Neuronal stem cell (in vitro differentiated cells): ENCODE data around the gene OAS2.

Source experiments
- DNase-seq: peaks from one replicate; pipeline ENCODE4 v3.0.0-alpha.2; 2013; ENCODE audit warnings: low spot score
- H2AFZ ChIP-seq: one replicate; pipeline ENCODE4 v1.6.1; 2013; ENCODE audit warnings: mild to moderate bottlenecking, low read length, inconsistent platforms
- H2AK5ac ChIP-seq: 2 replicates; pipeline ENCODE4 v1.6.1; 2013; ENCODE audit warnings: low read depth, mild to moderate bottlenecking, inconsistent platforms, low read length, moderate library complexity, mixed read lengths
- H2BK120ac ChIP-seq: 2 replicates; pipeline ENCODE4 v1.6.1; 2013; ENCODE audit warnings: low read depth, mild to moderate bottlenecking, inconsistent platforms, low read length, moderate library complexity, mixed read lengths
- H2BK12ac ChIP-seq: one replicate; pipeline ENCODE4 v1.6.1; 2013; ENCODE audit warnings: low read length, inconsistent platforms
- H2BK15ac ChIP-seq: 2 replicates; pipeline ENCODE4 v1.6.1; 2013; ENCODE audit warnings: mild to moderate bottlenecking, low read length, inconsistent platforms, mixed read lengths
- H2BK5ac ChIP-seq: one replicate; pipeline ENCODE4 v1.6.1; 2013; ENCODE audit warnings: inconsistent platforms, mild to moderate bottlenecking, low read length, moderate library complexity
- H3K14ac ChIP-seq: one replicate; pipeline ENCODE4 v1.6.1; 2013; ENCODE audit warnings: low read length, inconsistent platforms
- H3K18ac ChIP-seq: 2 replicates; pipeline ENCODE4 v1.6.1; 2013; ENCODE audit warnings: low read length, inconsistent platforms
- H3K23ac ChIP-seq: 2 replicates; pipeline ENCODE4 v1.6.1; 2013; ENCODE audit warnings: low read depth, mild to moderate bottlenecking, mixed read lengths, low read length, inconsistent platforms; ENCODE audit not compliant: poor library complexity
- H3K27ac ChIP-seq: replicated peaks from 3 replicates; pipeline ENCODE4 v1.5.1; 2013; ENCODE audit warnings: low read length, inconsistent platforms
- H3K27me3 ChIP-seq, 3 experiments: 2 replicates each; pipeline ENCODE4 v1.6.1; 2013; ENCODE audit warnings: low read length in 3 of 3, mild to moderate bottlenecking in 2 of 3, inconsistent platforms in 1 of 3, low read depth in 1 of 3, mixed read lengths in 1 of 3, moderate library complexity in 1 of 3; ENCODE audit not compliant: control insufficient read depth in 3 of 3, insufficient read depth in 3 of 3
- H3K36me3 ChIP-seq, 2 donors: replicated peaks in 1 of 2; 2 replicates each; pipeline ENCODE4 v1.6.1; 2013; ENCODE audit warnings: low read length in 2 of 2; ENCODE audit not compliant: control insufficient read depth in 2 of 2, insufficient read depth in 2 of 2
- H3K4ac ChIP-seq: 2 replicates; pipeline ENCODE4 v1.6.1; 2013; ENCODE audit warnings: inconsistent platforms, mild to moderate bottlenecking, low read length, moderate library complexity
- H3K4me1 ChIP-seq, 2 donors: 1 replicate in 1 of 2; 2 replicates in 1 of 2; pipeline ENCODE4 v1.6.1; 2013; ENCODE audit warnings: low read length in 2 of 2, low read depth in 1 of 2; ENCODE audit not compliant: control insufficient read depth in 2 of 2, insufficient read depth in 1 of 2
- H3K4me2 ChIP-seq: one replicate; pipeline ENCODE4 v1.6.1; 2013; ENCODE audit warnings: mild to moderate bottlenecking, low read length, inconsistent platforms; ENCODE audit not compliant: insufficient read depth, poor library complexity, severe bottlenecking
- H3K4me3 ChIP-seq, 2 donors: 2 replicates each; pipeline ENCODE4 v1.5.1; 2013; ENCODE audit warnings: low read length in 2 of 2, mild to moderate bottlenecking in 2 of 2, inconsistent platforms in 1 of 2, moderate library complexity in 1 of 2
- H3K79me1 ChIP-seq: one replicate; pipeline ENCODE4 v1.6.1; 2013; ENCODE audit warnings: low read depth, mild to moderate bottlenecking, inconsistent platforms, low read length, moderate library complexity
- H3K9ac ChIP-seq: one replicate; pipeline ENCODE4 v1.6.1; 2013; ENCODE audit warnings: mild to moderate bottlenecking, low read depth, low read length, inconsistent platforms; ENCODE audit not compliant: poor library complexity
- H3K9me3 ChIP-seq, 2 donors: replicated peaks in 1 of 2; 2 replicates each; pipeline versions ENCODE3 to v1.6.1; 2013; ENCODE audit warnings: low read length in 2 of 2, mild to moderate bottlenecking in 2 of 2, inconsistent platforms in 1 of 2, low read depth in 1 of 2, mixed read lengths in 1 of 2, moderate library complexity in 1 of 2; ENCODE audit not compliant: control insufficient read depth in 2 of 2, insufficient read depth in 1 of 2
- H4K8ac ChIP-seq: one replicate; pipeline ENCODE4 v1.6.1; 2013; ENCODE audit warnings: low read depth, mild to moderate bottlenecking, inconsistent platforms, low read length, moderate library complexity
- H4K91ac ChIP-seq: one replicate; pipeline ENCODE4 v1.6.1; 2013; ENCODE audit warnings: low read length, low read depth, mild to moderate bottlenecking, inconsistent platforms; ENCODE audit not compliant: poor library complexity
- WGBS, 2 donors: extraction: QIAGEN DNeasy Blood & Tissue Kit; methylation state at CpG; one replicate each; pipeline ENCODE4 v1.1.7; 2013; ENCODE audit warnings: missing lambda C conversion rate in 2 of 2, mixed read lengths in 1 of 2; ENCODE audit not compliant: insufficient read length in 2 of 2, insufficient replicate concordance in 1 of 2; ENCODE audit errors: extremely low coverage in 2 of 2; 5-methylcytosine and 5-hydroxymethylcytosine counted together

OAS2 gene

GRCh38 chr12:112946236-112947000 lies 31.9 kb upstream of the OAS2 start:
- H3K4me1 ChIP-seq: no peaks in the 10 kb centered on the region
- no peak overlapping the region for H4K8ac ChIP-seq
- no peak overlapping the region for H2AK5ac ChIP-seq
- no peak overlapping the region for H3K4ac ChIP-seq
- H3K18ac ChIP-seq: no peak overlapping the region
- H3K9ac ChIP-seq: no peak overlapping the region
- no peaks in the 10 kb centered on the region for H3K79me1 ChIP-seq
- H3K27me3 ChIP-seq: no peaks in the 10 kb centered on the region
- no peak overlapping the region for H3K4me3 ChIP-seq
- no CpG with 5 or more reads among the region's 14 CpGs for WGBS, 2 donors
- H2AFZ ChIP-seq: no peak overlapping the region
- peaks cover 0 to 1% of the 10 kb centered on the region in 2 donors for H3K9me3 ChIP-seq
- H2BK5ac ChIP-seq: no peak overlapping the region
- no peaks in the 10 kb centered on the region for H3K36me3 ChIP-seq
- H3K4me2 ChIP-seq: no peak overlapping the region
- no peak overlapping the region for H2BK120ac ChIP-seq
- H3K23ac ChIP-seq: no peak overlapping the region
- no peak overlapping the region for H2BK15ac ChIP-seq
- no peak overlapping the region for H3K27ac ChIP-seq
- no peak overlapping the region for H2BK12ac ChIP-seq
- no peak overlapping the region for H3K14ac ChIP-seq
- DNase-seq: no peak
- H4K91ac ChIP-seq: no peak overlapping the region

GRCh38 chr12:112947314-112947713 lies 31.0 kb upstream of the OAS2 start:
- no peaks in the 10 kb centered on the region for H3K36me3 ChIP-seq
- H2BK15ac ChIP-seq: no peak overlapping the region
- no peak overlapping the region for H3K23ac ChIP-seq
- WGBS, 2 donors: no CpG with 5 or more reads among the region's 1 CpG
- no peaks in the 10 kb centered on the region for H3K79me1 ChIP-seq
- H2BK120ac ChIP-seq: no peak overlapping the region
- no peak overlapping the region for H3K27ac ChIP-seq
- no peak overlapping the region for H4K91ac ChIP-seq
- H2BK5ac ChIP-seq: no peak overlapping the region
- no peak overlapping the region for H3K9ac ChIP-seq
- no peak overlapping the region for H3K4ac ChIP-seq
- H3K27me3 ChIP-seq: no peaks in the 10 kb centered on the region
- DNase-seq: no peak
- H3K9me3 ChIP-seq: peaks cover 0 to 1% of the 10 kb centered on the region in 2 donors
- H2BK12ac ChIP-seq: no peak overlapping the region
- H3K18ac ChIP-seq: no peak overlapping the region
- H3K4me2 ChIP-seq: no peak overlapping the region
- H3K4me3 ChIP-seq: no peak overlapping the region
- H3K14ac ChIP-seq: no peak overlapping the region
- no peak overlapping the region for H2AFZ ChIP-seq
- H4K8ac ChIP-seq: no peak overlapping the region
- H3K4me1 ChIP-seq: no peaks in the 10 kb centered on the region
- H2AK5ac ChIP-seq: no peak overlapping the region

DNA sequence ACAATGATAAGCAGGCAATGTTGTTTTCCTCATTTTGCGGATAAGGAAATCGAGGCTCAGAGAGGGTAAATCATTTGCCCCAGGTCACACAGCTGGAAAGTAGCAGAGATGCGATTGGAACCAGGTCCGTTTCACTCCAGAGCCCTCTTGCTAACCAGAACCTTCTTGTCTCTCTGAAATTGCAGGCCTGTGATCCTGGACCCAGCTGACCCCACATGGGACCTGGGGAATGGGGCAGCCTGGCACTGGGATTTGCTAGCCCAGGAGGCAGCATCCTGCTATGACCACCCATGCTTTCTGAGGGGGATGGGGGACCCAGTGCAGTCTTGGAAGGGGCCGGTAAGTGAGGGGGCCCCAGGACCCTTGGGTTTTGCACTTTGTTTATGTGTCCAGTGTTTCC lies 30.6 kb upstream of the OAS2 start:
- peaks cover 0 to 1% of the 10 kb centered on the region in 2 donors for H3K9me3 ChIP-seq
- H3K14ac ChIP-seq: no peak overlapping the region
- no peaks in the 10 kb centered on the region for H3K79me1 ChIP-seq
- no peak overlapping the region for H3K4me2 ChIP-seq
- no peak overlapping the region for H3K18ac ChIP-seq
- no peak overlapping the region for H4K91ac ChIP-seq
- H3K9ac ChIP-seq: no peak overlapping the region
- no peak overlapping the region for H3K4me3 ChIP-seq
- no peak overlapping the region for H3K4ac ChIP-seq
- no peak overlapping the region for H2AFZ ChIP-seq
- no peak overlapping the region for H2BK12ac ChIP-seq
- H2BK120ac ChIP-seq: no peak overlapping the region
- no peak overlapping the region for H3K23ac ChIP-seq
- H2BK5ac ChIP-seq: peak overlapping the region; percentile 29
- no peak overlapping the region for H2BK15ac ChIP-seq
- H3K4me1 ChIP-seq: no peaks in the 10 kb centered on the region
- no peaks in the 10 kb centered on the region for H3K36me3 ChIP-seq
- WGBS, 2 donors: no CpG with 5 or more reads among the region's 5 CpGs
- no peak overlapping the region for H4K8ac ChIP-seq
- H3K27ac ChIP-seq: no peak overlapping the region
- no peak overlapping the region for H2AK5ac ChIP-seq
- no peak for DNase-seq
- no peaks in the 10 kb centered on the region for H3K27me3 ChIP-seq

DNA sequence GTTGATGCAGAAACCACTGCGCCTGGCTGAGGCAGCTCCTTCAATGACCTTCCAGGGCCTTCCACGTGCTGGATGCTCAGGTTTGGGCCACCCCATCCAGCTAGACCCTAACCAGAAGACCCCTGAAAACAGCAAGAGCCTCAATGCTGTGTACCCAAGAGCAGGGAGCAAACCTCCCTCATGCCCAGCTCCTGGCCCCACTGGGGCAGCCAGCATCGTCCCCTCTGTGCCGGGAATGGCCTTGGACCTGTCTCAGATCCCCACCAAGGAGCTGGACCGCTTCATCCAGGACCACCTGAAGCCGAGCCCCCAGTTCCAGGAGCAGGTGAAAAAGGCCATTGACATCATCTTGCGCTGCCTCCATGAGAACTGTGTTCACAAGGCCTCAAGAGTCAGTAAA lies 29.5 kb upstream of the OAS2 start:
- Histone ChIP-seq H3K18ac (peak overlapping the region; percentile 74), H3K4me3 (no peak overlapping the region)
- no CpG with 5 or more reads among the region's 7 CpGs for WGBS, 2 donors

More for the DNA sequence above, 29.5 kb upstream of the OAS2 start:
- Histone ChIP-seq H3K79me1 (no peaks in the 10 kb centered on the region), H4K91ac (no peak overlapping the region), H3K4ac (no peak overlapping the region), H2BK120ac (no peak overlapping the region), H3K27ac (no peak overlapping the region), H3K27me3 (no peaks in the 10 kb centered on the region), H3K4me1 (no peaks in the 10 kb centered on the region), H2BK5ac (no peak overlapping the region), H3K23ac (no peak overlapping the region), H3K9ac (no peak overlapping the region), H4K8ac (no peak overlapping the region), H2AFZ (no peak overlapping the region), H2BK15ac (no peak overlapping the region), H2BK12ac (no peak overlapping the region), H3K4me2 (no peak overlapping the region), H3K36me3 (no peaks in the 10 kb centered on the region), H3K14ac (no peak overlapping the region), H2AK5ac (peak overlapping the region; percentile 81), H3K9me3 (no peaks in the 10 kb centered on the region)
- DNase-seq: no peak
